SH-SY5Y (cell line): ENCODE measurements around the gene EML1.

Experiments
- GATA2 ChIP-seq: IDR thresholded peaks from 2 replicates; pipeline ENCODE4 v1.6.1; 2011; ENCODE audit warnings: mild to moderate bottlenecking, low read depth, low read length
- GATA3 ChIP-seq: IDR thresholded peaks from 2 replicates; pipeline ENCODE4 v1.6.1; 2011; ENCODE audit warnings: low read depth, mild to moderate bottlenecking, low read length, moderate library complexity

DNA sequence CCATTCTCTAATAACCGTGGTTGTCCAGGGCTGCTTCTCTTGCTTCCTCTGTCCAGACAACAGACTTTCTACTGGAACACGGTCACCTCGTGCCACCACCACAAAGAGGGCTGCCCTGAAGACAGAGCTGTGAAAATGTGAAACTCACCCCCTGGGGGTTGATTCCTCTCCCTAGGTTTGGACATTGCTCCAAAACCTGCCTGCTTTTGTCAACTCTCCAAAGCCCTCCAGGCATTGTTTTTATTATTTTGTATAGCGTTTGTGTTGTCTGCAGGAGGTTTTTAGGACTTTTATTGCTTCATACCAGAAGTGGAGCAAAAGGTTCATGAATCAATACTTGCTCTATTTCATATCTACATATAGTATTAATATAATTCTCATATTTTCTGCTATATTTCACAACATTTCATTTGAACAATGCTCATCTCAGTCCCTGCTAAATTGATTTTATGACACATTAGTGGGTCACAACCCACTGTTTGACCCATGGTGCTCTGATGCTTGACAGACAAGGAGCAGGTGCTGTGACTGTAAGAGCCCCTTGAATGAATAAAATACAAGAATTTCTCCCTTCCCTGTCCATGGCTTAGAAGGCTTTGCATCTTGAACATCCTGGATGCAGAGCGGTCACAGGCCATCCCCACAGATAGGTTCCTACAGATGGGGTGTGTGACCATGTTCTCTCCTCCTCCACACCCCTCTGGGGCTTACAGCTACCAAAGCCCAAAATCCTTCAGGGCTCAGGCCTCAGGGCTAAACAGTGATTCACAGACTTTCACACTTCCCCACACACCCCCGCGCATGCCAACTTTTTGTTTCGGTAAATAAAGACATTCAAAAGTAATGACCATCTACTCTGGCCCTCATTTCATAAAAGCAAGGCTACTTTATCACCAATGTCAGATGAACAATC lies 20.6 kb upstream of the EML1 start:
- TF ChIP-seq GATA2: no peak
- TF ChIP-seq GATA3: no peak
